ENCODE results near the gene RHBDL1.
A peak's percentile ranks its signal among the peaks of the same experiment; 100 is the strongest.

Gene RHBDL1

GRCh38 chr16:642189-643049, 33.1 kb upstream of the RHBDL1 start:
- Histone ChIP-seq H2BK5ac (ENCODE audit: low read length) (no peak overlapping the region), H2BK12ac (ENCODE audit: low read length) (no peak overlapping the region), H2AK5ac (ENCODE audit: low read depth, low read length) (peak overlapping the region; percentile 47), H3K9me3 (replicated peaks in 1 of 2; ENCODE audit: control insufficient read depth in 2 of 2, insufficient read depth in 1 of 2, low read depth in 1 of 2, low read length in 2 of 2) (no peaks in the 10 kb centered on the region), H3K4me1 (ENCODE audit: control insufficient read depth in 2 of 2, insufficient read depth in 1 of 2, low read depth in 1 of 2, low read length in 2 of 2) (peaks cover 14 to 20% of the 10 kb centered on the region in 2 donors), H3K79me1 (ENCODE audit: low read depth, low read length) (peaks cover 4% of the 10 kb centered on the region), H3K14ac (ENCODE audit: low read length) (peak overlapping the region; percentile 98), H3K36me3 (replicated peaks in 1 of 2; ENCODE audit: control insufficient read depth in 2 of 2, insufficient read depth in 2 of 2, low read length in 2 of 2) (no peaks in the 10 kb centered on the region), H4K91ac (ENCODE audit: low read depth, low read length, poor library complexity) (no peak overlapping the region), H3K9ac (ENCODE audit: low read depth, low read length, poor library complexity) (peak overlapping the region; percentile 86), H2BK15ac (ENCODE audit: low read length) (no peak overlapping the region), H4K8ac (ENCODE audit: low read depth, low read length) (peak overlapping the region; percentile 65), H2AFZ (ENCODE audit: low read length) (peak overlapping the region; percentile 77), H3K4me3 (ENCODE audit: low read length in 2 of 2) (peak overlapping the region; percentile 53 to 84), H3K27me3 (ENCODE audit: control insufficient read depth in 3 of 3, insufficient read depth in 3 of 3, low read depth in 1 of 3, low read length in 3 of 3) (peaks cover 0 to 20% (median 11%) of the 10 kb centered on the region in 3 experiments), H3K4ac (ENCODE audit: low read length) (no peak overlapping the region), H3K18ac (ENCODE audit: low read length) (peak overlapping the region; percentile 91), H3K23ac (ENCODE audit: low read depth, low read length, poor library complexity) (peak overlapping the region; percentile 98), H3K4me2 (ENCODE audit: insufficient read depth, low read length, poor library complexity, severe bottlenecking) (peak overlapping the region; percentile 96), H3K27ac (replicated peaks; ENCODE audit: low read length) (no peak overlapping the region), H2BK120ac (ENCODE audit: low read depth, low read length) (no peak overlapping the region)
- no peak for DNase-seq (ENCODE audit: low spot score)
- WGBS, 2 donors (ENCODE audit: extremely low coverage in 2 of 2, insufficient read length in 2 of 2, insufficient replicate concordance in 1 of 2) = no CpG with 5 or more reads among the region's 72 CpGs

GRCh38 chr16:643050-643368, 32.5 kb upstream of the RHBDL1 start:
- H3K18ac ChIP-seq (ENCODE audit: low read length) = no peak overlapping the region
- H4K91ac ChIP-seq (ENCODE audit: low read depth, low read length, poor library complexity) = no peak overlapping the region
- H2BK12ac ChIP-seq (ENCODE audit: low read length) = no peak overlapping the region
- no peaks in the 10 kb centered on the region for H3K9me3 ChIP-seq (replicated peaks in 1 of 2; ENCODE audit: control insufficient read depth in 2 of 2, insufficient read depth in 1 of 2, low read depth in 1 of 2, low read length in 2 of 2)
- peaks cover 9 to 16% of the 10 kb centered on the region in 2 donors for H3K4me1 ChIP-seq (ENCODE audit: control insufficient read depth in 2 of 2, insufficient read depth in 1 of 2, low read depth in 1 of 2, low read length in 2 of 2)
- H3K14ac ChIP-seq (ENCODE audit: low read length) = no peak overlapping the region
- H2BK15ac ChIP-seq (ENCODE audit: low read length) = no peak overlapping the region
- H4K8ac ChIP-seq (ENCODE audit: low read depth, low read length) = no peak overlapping the region
- no peak overlapping the region for H3K4ac ChIP-seq (ENCODE audit: low read length)
- H2BK120ac ChIP-seq (ENCODE audit: low read depth, low read length) = no peak overlapping the region
- WGBS, 2 donors (ENCODE audit: extremely low coverage in 2 of 2, insufficient read length in 2 of 2, insufficient replicate concordance in 1 of 2) = no CpG with 5 or more reads among the region's 13 CpGs
- H3K27ac ChIP-seq (replicated peaks; ENCODE audit: low read length) = no peak overlapping the region
- no peaks in the 10 kb centered on the region for H3K36me3 ChIP-seq (replicated peaks in 1 of 2; ENCODE audit: control insufficient read depth in 2 of 2, insufficient read depth in 2 of 2, low read length in 2 of 2)
- peak overlapping the region in 1 of 2 donors; percentile 53 for H3K4me3 ChIP-seq (ENCODE audit: low read length in 2 of 2)
- peak overlapping the region; percentile 47 for H2AK5ac ChIP-seq (ENCODE audit: low read depth, low read length)
- peak overlapping the region; percentile 3 for H3K23ac ChIP-seq (ENCODE audit: low read depth, low read length, poor library complexity)
- peaks cover 9% of the 10 kb centered on the region for H3K79me1 ChIP-seq (ENCODE audit: low read depth, low read length)
- no peak overlapping the region for H2BK5ac ChIP-seq (ENCODE audit: low read length)
- no peak for DNase-seq (ENCODE audit: low spot score)
- no peak overlapping the region for H2AFZ ChIP-seq (ENCODE audit: low read length)
- peaks cover 0 to 20% (median 11%) of the 10 kb centered on the region in 3 experiments for H3K27me3 ChIP-seq (ENCODE audit: control insufficient read depth in 3 of 3, insufficient read depth in 3 of 3, low read depth in 1 of 3, low read length in 3 of 3)
- H3K4me2 ChIP-seq (ENCODE audit: insufficient read depth, low read length, poor library complexity, severe bottlenecking) = no peak overlapping the region
- H3K9ac ChIP-seq (ENCODE audit: low read depth, low read length, poor library complexity) = no peak overlapping the region

- Histone ChIP-seq H3K9ac (ENCODE audit: low read depth, low read length, poor library complexity) (no peak overlapping the region), H3K27ac (replicated peaks; ENCODE audit: low read length) (no peak overlapping the region), H2BK120ac (ENCODE audit: low read depth, low read length) (no peak overlapping the region), H4K8ac (ENCODE audit: low read depth, low read length) (no peak overlapping the region), H3K4ac (ENCODE audit: low read length) (no peak overlapping the region), H3K9me3 (replicated peaks in 1 of 2; ENCODE audit: control insufficient read depth in 2 of 2, insufficient read depth in 1 of 2, low read depth in 1 of 2, low read length in 2 of 2) (no peaks in the 10 kb centered on the region), H3K4me1 (ENCODE audit: control insufficient read depth in 2 of 2, insufficient read depth in 1 of 2, low read depth in 1 of 2, low read length in 2 of 2) (peaks cover 9 to 14% of the 10 kb centered on the region in 2 donors), H3K18ac (ENCODE audit: low read length) (no peak overlapping the region), H3K36me3 (replicated peaks in 1 of 2; ENCODE audit: control insufficient read depth in 2 of 2, insufficient read depth in 2 of 2, low read length in 2 of 2) (no peaks in the 10 kb centered on the region), H3K79me1 (ENCODE audit: low read depth, low read length) (peaks cover 9% of the 10 kb centered on the region), H2BK5ac (ENCODE audit: low read length) (no peak overlapping the region), H2AFZ (ENCODE audit: low read length) (no peak overlapping the region), H4K91ac (ENCODE audit: low read depth, low read length, poor library complexity) (no peak overlapping the region), H2BK12ac (ENCODE audit: low read length) (no peak overlapping the region), H3K27me3 (ENCODE audit: control insufficient read depth in 3 of 3, insufficient read depth in 3 of 3, low read depth in 1 of 3, low read length in 3 of 3) (peaks cover 0 to 20% (median 11%) of the 10 kb centered on the region in 3 experiments), H3K4me2 (ENCODE audit: insufficient read depth, low read length, poor library complexity, severe bottlenecking) (no peak overlapping the region), H2BK15ac (ENCODE audit: low read length) (no peak overlapping the region), H2AK5ac (ENCODE audit: low read depth, low read length) (peak overlapping the region; percentile 56), H3K14ac (ENCODE audit: low read length) (no peak overlapping the region), H3K4me3 (ENCODE audit: low read length in 2 of 2) (no peak overlapping the region), H3K23ac (ENCODE audit: low read depth, low read length, poor library complexity) (no peak overlapping the region)
- no CpG with 5 or more reads among the region's 12 CpGs for WGBS, 2 donors (ENCODE audit: extremely low coverage in 2 of 2, insufficient read length in 2 of 2, insufficient replicate concordance in 1 of 2)
- DNase-seq (ENCODE audit: low spot score) = no peak
Measured at GRCh38 chr16:644556-644955, 30.9 kb upstream of the RHBDL1 start.

GRCh38 chr16:645852-646678, 29.4 kb upstream of the RHBDL1 start:
- Histone ChIP-seq H3K18ac (ENCODE audit: low read length) (no peak overlapping the region), H3K9ac (ENCODE audit: low read depth, low read length, poor library complexity) (peak overlapping the region; percentile 63), H3K27me3 (ENCODE audit: control insufficient read depth in 3 of 3, insufficient read depth in 3 of 3, low read depth in 1 of 3, low read length in 3 of 3) (peaks cover 0 to 20% (median 11%) of the 10 kb centered on the region in 3 experiments), H4K91ac (ENCODE audit: low read depth, low read length, poor library complexity) (no peak overlapping the region), H3K14ac (ENCODE audit: low read length) (no peak overlapping the region), H2AFZ (ENCODE audit: low read length) (no peak overlapping the region), H3K79me1 (ENCODE audit: low read depth, low read length) (peaks cover 12% of the 10 kb centered on the region), H2BK12ac (ENCODE audit: low read length) (peak overlapping the region; percentile 22), H4K8ac (ENCODE audit: low read depth, low read length) (no peak overlapping the region), H3K23ac (ENCODE audit: low read depth, low read length, poor library complexity) (peak overlapping the region; percentile 55), H3K4ac (ENCODE audit: low read length) (no peak overlapping the region), H3K9me3 (replicated peaks in 1 of 2; ENCODE audit: control insufficient read depth in 2 of 2, insufficient read depth in 1 of 2, low read depth in 1 of 2, low read length in 2 of 2) (no peaks in the 10 kb centered on the region), H3K4me2 (ENCODE audit: insufficient read depth, low read length, poor library complexity, severe bottlenecking) (no peak overlapping the region), H3K4me1 (ENCODE audit: control insufficient read depth in 2 of 2, insufficient read depth in 1 of 2, low read depth in 1 of 2, low read length in 2 of 2) (peaks cover 13 to 16% of the 10 kb centered on the region in 2 donors), H2BK15ac (ENCODE audit: low read length) (no peak overlapping the region), H3K36me3 (replicated peaks in 1 of 2; ENCODE audit: control insufficient read depth in 2 of 2, insufficient read depth in 2 of 2, low read length in 2 of 2) (peaks cover 0 to 5% of the 10 kb centered on the region in 2 donors), H2BK5ac (ENCODE audit: low read length) (no peak overlapping the region), H3K27ac (replicated peaks; ENCODE audit: low read length) (no peak overlapping the region), H2AK5ac (ENCODE audit: low read depth, low read length) (peak overlapping the region; percentile 70), H2BK120ac (ENCODE audit: low read depth, low read length) (no peak overlapping the region), H3K4me3 (ENCODE audit: low read length in 2 of 2) (no peak overlapping the region)
- WGBS, 2 donors (ENCODE audit: extremely low coverage in 2 of 2, insufficient read length in 2 of 2, insufficient replicate concordance in 1 of 2) = no CpG with 5 or more reads among the region's 32 CpGs
- DNase-seq (ENCODE audit: low spot score) = no peak

All from neuronal stem cell (in vitro differentiated cells).